ENCODE measurements around the gene CDKN2C. TPM values are rescaled to one million over a fixed set of nuclear protein-coding genes. Genes with fewer than 3 reads are reported as not detected.
A peak's percentile ranks its signal among the peaks of the same experiment; 100 is the strongest.
"Not testable (repeated sequence)": the region's sequence is repeated elsewhere in the genome, so short reads cannot be mapped to it uniquely, and the experiment has no call there.

Gene CDKN2C
- polyA plus RNA-seq (2013, experiment 1 of 2), result not detected
- polyA plus RNA-seq (2013, experiment 2 of 2), result 0.32 TPM

- no peaks in the 10 kb centered on the region for H3K36me3 ChIP-seq (ENCODE audit: insufficient read depth, low read length)
- H3K4me3 ChIP-seq (ENCODE audit: low read length), result peak within 1 kb of the TSS; percentile 69
- 1% methylated on average over 44 of the region's 44 CpGs for whole genome bisulfite sequencing
- H3K27ac ChIP-seq (ENCODE audit: low read depth, low read length), result no peak within 1 kb of the TSS
- H3K9ac ChIP-seq (ENCODE audit: low read depth, low read length), result no peak within 1 kb of the TSS
- no peaks in the 10 kb centered on the region for H3K9me3 ChIP-seq (ENCODE audit: insufficient read depth, low read depth, low read length)
- peaks cover 8% of the 10 kb centered on the region; the same call in 1 of the 2 replicates for H3K4me1 ChIP-seq (ENCODE audit: insufficient read depth, low read length)
- peaks cover 99% of the 10 kb centered on the region for H3K27me3 ChIP-seq (ENCODE audit: insufficient read depth, low read length)
Measured at GRCh38 chr1:50969611-50970508, at the start of gene CDKN2C. Gene CDKN2C (plus strand): TSS chr1:50970245. CDS start chr1:50970369, 124 bp downstream.

- H3K27me3 ChIP-seq (ENCODE audit: insufficient read depth, low read length), result no peaks in the 10 kb centered on the region
- WGBS, result 96% methylated on average over 1 of the region's 1 CpG
- H3K9me3 ChIP-seq (ENCODE audit: insufficient read depth, low read depth, low read length), result no peaks in the 10 kb centered on the region
- no peaks in the 10 kb centered on the region for H3K36me3 ChIP-seq (ENCODE audit: insufficient read depth, low read length)
- H3K27ac ChIP-seq (ENCODE audit: low read depth, low read length), result no peak overlapping the region
- H3K4me1 ChIP-seq (ENCODE audit: insufficient read depth, low read length), result no peaks in the 10 kb centered on the region
- H3K4me3 ChIP-seq (ENCODE audit: low read length), result no peak overlapping the region
- H3K9ac ChIP-seq (ENCODE audit: low read depth, low read length), result no peak overlapping the region
Measured at GRCh38 chr1:50920409-50920808, 49.6 kb upstream of the CDKN2C start.

GRCh38 chr1:50921029-50921428 is 49.0 kb upstream of the CDKN2C start:
- H3K9me3 ChIP-seq (ENCODE audit: insufficient read depth, low read depth, low read length), result no peaks in the 10 kb centered on the region
- H3K4me1 ChIP-seq (ENCODE audit: insufficient read depth, low read length), result no peaks in the 10 kb centered on the region

GRCh38 chr1:50923564-50923963 is 46.5 kb upstream of the CDKN2C start:
- WGBS, result 86% methylated on average over 1 of the region's 1 CpG
- Histone ChIP-seq H3K4me3 (ENCODE audit: low read length) (no peak overlapping the region), H3K27ac (ENCODE audit: low read depth, low read length) (no peak overlapping the region), H3K4me1 (ENCODE audit: insufficient read depth, low read length) (no peaks in the 10 kb centered on the region), H3K9ac (ENCODE audit: low read depth, low read length) (no peak overlapping the region), H3K27me3 (ENCODE audit: insufficient read depth, low read length) (no peaks in the 10 kb centered on the region), H3K36me3 (ENCODE audit: insufficient read depth, low read length) (no peaks in the 10 kb centered on the region), H3K9me3 (ENCODE audit: insufficient read depth, low read depth, low read length) (no peaks in the 10 kb centered on the region)

More at GRCh38 chr1:50921029-50921428, 49.0 kb upstream of the CDKN2C start:
- no peaks in the 10 kb centered on the region for H3K27me3 ChIP-seq (ENCODE audit: insufficient read depth, low read length)
- H3K36me3 ChIP-seq (ENCODE audit: insufficient read depth, low read length), result no peaks in the 10 kb centered on the region
- no peak overlapping the region for H3K4me3 ChIP-seq (ENCODE audit: low read length)
- H3K27ac ChIP-seq (ENCODE audit: low read depth, low read length), result no peak overlapping the region
- 94% methylated on average over 4 of the region's 4 CpGs for WGBS
- H3K9ac ChIP-seq (ENCODE audit: low read depth, low read length), result no peak overlapping the region

- WGBS, result 87% methylated on average over 1 of the region's 2 CpGs
- Histone ChIP-seq H3K9ac (ENCODE audit: low read depth, low read length) (no peak overlapping the region), H3K4me3 (ENCODE audit: low read length) (no peak overlapping the region), H3K4me1 (ENCODE audit: insufficient read depth, low read length) (no peaks in the 10 kb centered on the region), H3K27me3 (ENCODE audit: insufficient read depth, low read length) (no peaks in the 10 kb centered on the region), H3K9me3 (ENCODE audit: insufficient read depth, low read depth, low read length) (no peaks in the 10 kb centered on the region), H3K36me3 (ENCODE audit: insufficient read depth, low read length) (no peaks in the 10 kb centered on the region), H3K27ac (ENCODE audit: low read depth, low read length) (no peak overlapping the region)
Measured at GRCh38 chr1:50929376-50929958, 40.6 kb upstream of the CDKN2C start.

DNA sequence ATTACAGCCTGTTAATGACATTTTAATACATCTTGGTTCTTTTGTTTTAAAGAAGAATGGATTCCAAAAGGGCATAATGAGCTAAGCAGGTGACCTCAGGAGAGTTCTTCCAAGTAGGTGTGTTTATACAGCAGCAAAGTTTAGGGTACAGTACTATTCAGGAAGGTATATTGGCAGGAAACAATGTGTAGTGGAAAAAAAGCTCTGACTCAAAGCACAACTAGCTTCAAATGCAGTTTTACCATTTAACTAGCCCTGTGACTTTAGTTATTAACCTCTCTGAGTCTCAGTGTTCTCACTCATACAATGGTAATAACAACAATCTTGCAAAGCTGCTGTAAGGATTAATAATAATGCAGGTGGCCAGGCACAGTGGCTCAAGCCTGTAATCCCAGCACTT is 39.9 kb upstream of the CDKN2C start:
- Histone ChIP-seq H3K4me3 (ENCODE audit: low read length) (no peak overlapping the region), H3K9me3 (ENCODE audit: insufficient read depth, low read depth, low read length) (no peaks in the 10 kb centered on the region), H3K27me3 (ENCODE audit: insufficient read depth, low read length) (no peaks in the 10 kb centered on the region), H3K4me1 (ENCODE audit: insufficient read depth, low read length) (no peaks in the 10 kb centered on the region), H3K36me3 (ENCODE audit: insufficient read depth, low read length) (no peaks in the 10 kb centered on the region), H3K27ac (ENCODE audit: low read depth, low read length) (no peak overlapping the region), H3K9ac (ENCODE audit: low read depth, low read length) (no peak overlapping the region)

GRCh38 chr1:50930965-50931737 is 38.9 kb upstream of the CDKN2C start:
- no peaks in the 10 kb centered on the region for H3K9me3 ChIP-seq (ENCODE audit: insufficient read depth, low read depth, low read length)
- H3K27ac ChIP-seq (ENCODE audit: low read depth, low read length), result no peak overlapping the region
- 86% methylated on average over 6 of the region's 6 CpGs for WGBS
- no peaks in the 10 kb centered on the region for H3K36me3 ChIP-seq (ENCODE audit: insufficient read depth, low read length)
- peaks cover 5% of the 10 kb centered on the region; the same call in 1 of the 2 replicates for H3K4me1 ChIP-seq (ENCODE audit: insufficient read depth, low read length)
- no peak overlapping the region for H3K9ac ChIP-seq (ENCODE audit: low read depth, low read length)
- H3K27me3 ChIP-seq (ENCODE audit: insufficient read depth, low read length), result no peaks in the 10 kb centered on the region
- no peak overlapping the region for H3K4me3 ChIP-seq (ENCODE audit: low read length)

- not testable (repeated sequence) for H3K27me3 ChIP-seq (ENCODE audit: insufficient read depth, low read length); H3K4me1 ChIP-seq (ENCODE audit: insufficient read depth, low read length); H3K36me3 ChIP-seq (ENCODE audit: insufficient read depth, low read length); H3K9ac ChIP-seq (ENCODE audit: low read depth, low read length); H3K27ac ChIP-seq (ENCODE audit: low read depth, low read length); H3K9me3 ChIP-seq (ENCODE audit: insufficient read depth, low read depth, low read length); H3K4me3 ChIP-seq (ENCODE audit: low read length)
- 93% methylated on average over 4 of the region's 4 CpGs for WGBS
Measured at GRCh38 chr1:50932043-50932442, 38.0 kb upstream of the CDKN2C start.

GRCh38 chr1:50933770-50934169 is 36.3 kb upstream of the CDKN2C start:
- not testable (repeated sequence) for H3K4me1 ChIP-seq (ENCODE audit: insufficient read depth, low read length); H3K9me3 ChIP-seq (ENCODE audit: insufficient read depth, low read depth, low read length); H3K4me3 ChIP-seq (ENCODE audit: low read length); H3K27ac ChIP-seq (ENCODE audit: low read depth, low read length); H3K9ac ChIP-seq (ENCODE audit: low read depth, low read length); H3K27me3 ChIP-seq (ENCODE audit: insufficient read depth, low read length); H3K36me3 ChIP-seq (ENCODE audit: insufficient read depth, low read length)
- 84% methylated on average over 3 of the region's 3 CpGs for WGBS

DNA sequence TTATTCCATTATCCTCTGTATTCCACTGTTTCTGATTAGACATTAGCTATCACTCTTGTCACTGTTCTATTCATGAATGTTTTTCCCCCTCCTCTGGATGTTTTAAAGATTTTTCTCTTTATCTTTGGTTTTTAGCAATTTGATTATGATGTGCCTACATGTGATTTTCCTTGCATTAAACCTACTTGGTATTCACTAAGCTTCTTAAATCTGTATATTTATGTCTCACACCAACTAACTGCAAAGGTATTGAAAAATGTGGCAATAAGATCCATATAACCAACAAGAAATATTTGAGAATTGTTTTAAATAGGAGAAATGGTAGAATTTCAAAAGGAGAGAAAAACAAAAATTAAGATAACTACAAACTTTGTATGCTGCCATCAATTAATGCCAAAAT is 35.2 kb upstream of the CDKN2C start:
- peaks cover 5% of the 10 kb centered on the region; the same call in 1 of the 2 replicates for H3K4me1 ChIP-seq (ENCODE audit: insufficient read depth, low read length)
- no peaks in the 10 kb centered on the region for H3K9me3 ChIP-seq (ENCODE audit: insufficient read depth, low read depth, low read length)
- H3K27ac ChIP-seq (ENCODE audit: low read depth, low read length), result no peak overlapping the region
- no peak overlapping the region for H3K9ac ChIP-seq (ENCODE audit: low read depth, low read length)
- no peaks in the 10 kb centered on the region for H3K36me3 ChIP-seq (ENCODE audit: insufficient read depth, low read length)
- no peaks in the 10 kb centered on the region for H3K27me3 ChIP-seq (ENCODE audit: insufficient read depth, low read length)
- no peak overlapping the region for H3K4me3 ChIP-seq (ENCODE audit: low read length)

GRCh38 chr1:50935276-50935675 is 34.8 kb upstream of the CDKN2C start:
- H3K27ac ChIP-seq (ENCODE audit: low read depth, low read length); H3K4me1 ChIP-seq (ENCODE audit: insufficient read depth, low read length); H3K27me3 ChIP-seq (ENCODE audit: insufficient read depth, low read length); H3K9me3 ChIP-seq (ENCODE audit: insufficient read depth, low read depth, low read length); H3K36me3 ChIP-seq (ENCODE audit: insufficient read depth, low read length); H3K9ac ChIP-seq (ENCODE audit: low read depth, low read length); H3K4me3 ChIP-seq (ENCODE audit: low read length): not testable (repeated sequence)
- WGBS, result 91% methylated on average over 2 of the region's 2 CpGs

All from HUES64 (cell line).